Fibroblast of pulmonary artery (primary cell): ENCODE measurements around the gene MYO5B.

ENCODE experiments used
- DNase-seq: peaks from one replicate; pipeline ENCODE4 v3.0.0-alpha.2; 2010; ENCODE audit warnings: low read depth
- H3K4me3 ChIP-seq: replicated peaks from 2 replicates; pipeline ENCODE4 v1.5.1; 2011; ENCODE audit warnings: low read depth, mild to moderate bottlenecking, control low read depth, low read length, moderate library complexity
- TF ChIP-seq, protein P1 (sequence below): IDR thresholded peaks from 2 replicates; pipeline ENCODE4 v1.5.1; 2011; ENCODE audit warnings: mild to moderate bottlenecking, control low read depth, low read length, inconsistent platforms; ENCODE audit errors: missing control alignments

Gene MYO5B

DNA sequence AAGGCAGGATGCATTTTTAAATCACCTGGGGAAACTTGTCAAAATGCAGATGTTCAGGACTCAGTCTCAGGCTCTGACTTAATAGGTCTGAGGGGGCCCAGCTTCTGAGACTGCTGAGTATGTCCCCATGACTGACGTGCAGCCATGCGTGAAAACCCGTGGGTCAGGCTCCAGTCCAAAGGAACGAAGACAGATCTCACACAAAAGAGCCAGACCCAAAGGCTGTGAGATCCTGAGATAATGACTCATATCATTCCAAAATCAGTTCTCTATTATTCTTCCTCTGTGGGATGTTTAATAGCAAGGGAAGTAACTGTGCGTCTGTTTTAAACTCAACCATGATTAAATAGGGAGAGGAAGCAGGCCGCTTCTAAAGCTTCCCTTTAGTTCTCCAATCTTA, 274.2 kb downstream of the MYO5B start:
- H3K4me3 ChIP-seq, result no peak overlapping the region
- no peak for DNase-seq
- TF ChIP-seq, protein P1, sequence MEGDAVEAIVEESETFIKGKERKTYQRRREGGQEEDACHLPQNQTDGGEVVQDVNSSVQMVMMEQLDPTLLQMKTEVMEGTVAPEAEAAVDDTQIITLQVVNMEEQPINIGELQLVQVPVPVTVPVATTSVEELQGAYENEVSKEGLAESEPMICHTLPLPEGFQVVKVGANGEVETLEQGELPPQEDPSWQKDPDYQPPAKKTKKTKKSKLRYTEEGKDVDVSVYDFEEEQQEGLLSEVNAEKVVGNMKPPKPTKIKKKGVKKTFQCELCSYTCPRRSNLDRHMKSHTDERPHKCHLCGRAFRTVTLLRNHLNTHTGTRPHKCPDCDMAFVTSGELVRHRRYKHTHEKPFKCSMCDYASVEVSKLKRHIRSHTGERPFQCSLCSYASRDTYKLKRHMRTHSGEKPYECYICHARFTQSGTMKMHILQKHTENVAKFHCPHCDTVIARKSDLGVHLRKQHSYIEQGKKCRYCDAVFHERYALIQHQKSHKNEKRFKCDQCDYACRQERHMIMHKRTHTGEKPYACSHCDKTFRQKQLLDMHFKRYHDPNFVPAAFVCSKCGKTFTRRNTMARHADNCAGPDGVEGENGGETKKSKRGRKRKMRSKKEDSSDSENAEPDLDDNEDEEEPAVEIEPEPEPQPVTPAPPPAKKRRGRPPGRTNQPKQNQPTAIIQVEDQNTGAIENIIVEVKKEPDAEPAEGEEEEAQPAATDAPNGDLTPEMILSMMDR, result no peak

DNA sequence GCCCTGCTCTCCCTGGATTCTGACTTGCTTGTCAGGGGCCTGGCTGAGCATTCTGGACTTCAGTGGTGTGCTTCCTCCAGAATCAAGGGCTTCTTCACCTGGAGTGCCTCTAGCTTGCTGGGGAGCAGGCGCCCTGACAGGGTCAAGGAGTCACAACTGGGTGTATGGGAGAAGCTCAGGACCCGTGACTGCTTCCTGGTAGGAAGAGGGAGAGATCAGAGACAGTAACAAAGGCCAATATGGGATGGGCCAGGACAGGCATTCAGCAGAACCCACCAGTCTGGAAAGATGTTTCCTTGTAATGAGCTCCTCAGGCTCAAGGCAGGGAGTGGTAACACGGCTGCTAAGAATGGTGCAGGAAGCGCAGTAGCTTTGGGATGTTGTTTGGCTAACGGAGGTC, 277.2 kb downstream of the MYO5B start:
- no peak overlapping the region for H3K4me3 ChIP-seq
- TF ChIP-seq, protein P1, result no peak
- DNase-seq, result no peak

DNA sequence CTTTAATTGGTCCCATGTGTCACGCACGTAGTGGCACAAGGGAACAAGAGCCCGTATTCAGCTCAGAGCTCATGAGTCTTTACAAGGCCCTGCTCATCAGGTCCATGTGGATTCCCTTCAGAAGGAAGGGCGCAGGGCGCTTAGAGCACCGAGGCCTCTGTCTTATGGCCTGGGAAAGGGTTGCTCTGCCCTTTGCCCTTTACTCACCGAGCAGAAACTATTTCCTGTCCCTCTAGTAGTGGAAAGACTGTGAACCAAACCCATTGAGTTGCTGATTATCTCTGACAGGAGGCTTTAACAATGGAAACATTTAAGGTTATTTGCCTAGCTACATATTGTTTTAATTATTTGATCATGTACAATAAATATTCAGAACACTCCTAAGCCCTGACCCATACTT, 279.6 kb downstream of the MYO5B start:
- DNase-seq, result no peak
- TF ChIP-seq, protein P1, result no peak
- no peak overlapping the region for H3K4me3 ChIP-seq

DNA sequence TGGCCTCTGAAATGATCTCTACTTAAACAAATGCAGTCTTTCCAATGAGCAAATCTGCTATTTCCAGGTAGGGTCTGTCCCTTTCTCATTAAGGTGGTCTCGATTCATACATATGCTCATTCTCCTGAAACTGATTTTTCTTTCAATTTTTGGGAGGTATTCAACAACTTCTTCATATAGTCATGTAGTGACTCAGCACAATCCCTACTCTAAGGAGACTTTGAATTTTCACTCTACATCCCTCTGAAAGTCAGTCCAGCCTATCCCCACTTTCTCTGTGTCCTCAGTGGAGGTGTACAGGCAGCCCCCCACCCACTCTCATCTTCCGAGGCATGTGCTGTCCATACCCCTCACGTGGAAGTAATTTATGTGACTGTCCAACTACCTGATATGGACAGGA, 281.7 kb downstream of the MYO5B start:
- no peak for DNase-seq
- TF ChIP-seq, protein P1, result no peak
- H3K4me3 ChIP-seq, result no peak overlapping the region

DNA sequence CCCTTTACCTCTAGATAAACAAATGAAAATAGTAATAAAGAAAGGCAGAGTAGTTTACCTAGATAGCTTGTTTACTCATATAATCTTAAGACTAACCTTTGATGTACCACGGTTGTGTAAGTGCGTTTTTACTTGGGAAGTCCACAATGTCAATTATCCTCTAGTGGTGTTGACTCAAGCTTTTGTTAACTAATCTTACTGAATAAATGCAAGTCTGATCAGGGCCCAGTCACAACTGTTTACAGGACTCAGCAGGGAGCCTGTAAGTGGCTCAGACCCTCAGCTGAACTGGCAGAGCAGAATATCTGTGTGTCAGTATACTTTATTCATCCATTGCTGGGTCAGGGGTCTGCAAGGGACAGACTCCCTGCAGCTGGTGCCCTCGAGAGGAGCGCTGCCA, 283.5 kb downstream of the MYO5B start:
- no peak overlapping the region for H3K4me3 ChIP-seq
- no peak for DNase-seq
- TF ChIP-seq, protein P1, result no peak

DNA sequence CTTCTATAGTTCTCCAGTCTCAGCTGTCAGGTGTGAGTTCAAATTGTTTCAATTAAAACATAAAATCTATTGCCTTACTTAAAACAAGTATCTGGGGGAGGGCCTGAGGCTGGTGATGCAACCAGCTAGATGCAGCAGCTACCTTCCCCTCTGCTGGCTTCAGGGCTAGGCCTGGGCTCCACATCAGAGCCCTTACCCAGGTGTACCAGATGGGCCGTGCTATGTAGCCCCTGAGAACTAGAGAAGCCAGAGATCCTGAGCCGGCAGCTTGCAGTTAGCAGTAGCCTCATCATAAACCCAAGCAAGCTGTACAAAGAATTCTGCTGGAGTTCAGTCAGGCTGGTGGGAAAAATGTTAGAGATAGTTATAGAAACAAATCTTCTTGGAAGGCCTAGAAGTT, 284.0 kb downstream of the MYO5B start:
- DNase-seq, result no peak
- H3K4me3 ChIP-seq, result no peak overlapping the region
- TF ChIP-seq, protein P1, result no peak

DNA sequence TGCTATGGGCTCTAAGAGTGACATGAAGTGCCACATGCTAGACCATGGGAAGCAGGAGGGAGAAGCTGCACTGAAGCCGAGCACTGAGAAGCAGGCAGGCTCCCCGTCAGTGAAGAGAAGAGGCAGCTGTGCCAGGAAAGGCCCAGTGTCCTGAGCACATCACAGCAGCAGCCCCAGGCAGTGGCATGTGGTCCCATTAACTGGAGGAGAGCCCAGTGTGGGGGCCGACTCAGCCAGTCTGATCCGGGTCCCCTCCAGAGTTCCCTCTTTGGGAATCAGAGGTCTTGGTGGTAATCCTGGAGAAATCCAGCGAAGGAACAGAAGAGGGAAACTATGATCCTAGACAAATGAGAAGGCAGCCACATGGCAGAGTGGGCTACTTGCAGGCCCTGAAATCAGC, 284.9 kb downstream of the MYO5B start:
- no peak for DNase-seq
- no peak overlapping the region for H3K4me3 ChIP-seq
- TF ChIP-seq, protein P1, result no peak
